Thoracic aorta (tissue), 2 donors: ENCODE data around the gene ZP1. TPM values are rescaled to one million over a fixed set of nuclear protein-coding genes. Genes with fewer than 3 reads are reported as not detected.

Source experiments
- ATAC-seq: fragments of 150-250 bp; one replicate; pipeline ENCODE4 v1.8.0; 2017; ENCODE audit warnings: low read depth; ENCODE audit not compliant: insufficient number of reproducible peaks, low FRiP score
- DNase-seq: peaks from one replicate; pipeline ENCODE4 v3.0.0-alpha.2; 2020; ENCODE audit warnings: low spot score
- H3K27ac ChIP-seq, 2 donors: fragments of 200-600 bp; sonication (generic); 1 replicate in 1 of 2; 2 replicates in 1 of 2; pipeline ENCODE4 v1.5.1; 2016; ENCODE audit warnings: mild to moderate bottlenecking in 2 of 2, moderate library complexity in 2 of 2
- H3K27me3 ChIP-seq: fragments of 200-600 bp; sonication (generic); replicated peaks from 2 replicates; pipeline ENCODE4 v1.6.0; 2016; ENCODE audit warnings: mild to moderate bottlenecking; ENCODE audit not compliant: insufficient read depth
- H3K36me3 ChIP-seq: fragments of 200-600 bp; sonication (generic); one replicate; pipeline ENCODE4 v1.5.1; 2016
- H3K4me1 ChIP-seq, 2 donors: fragments of 200-600 bp; sonication (generic); 1 replicate in 1 of 2; 2 replicates in 1 of 2; pipeline versions ENCODE4 v1.5.1 to v1.6.0; 2016; ENCODE audit warnings: low read depth in 2 of 2, mild to moderate bottlenecking in 1 of 2; ENCODE audit not compliant: control insufficient read depth in 1 of 2
- H3K4me3 ChIP-seq: fragments of 200-600 bp; sonication (generic); 2 replicates; pipeline ENCODE4 v1.5.1; 2016; ENCODE audit warnings: mild to moderate bottlenecking
- H3K9me3 ChIP-seq: fragments of 200-600 bp; sonication (generic); 2 replicates; pipeline ENCODE4 v1.5.1; 2016
- CTCF ChIP-seq: fragments of 200-600 bp; sonication (generic); IDR thresholded peaks from one replicate; pipeline ENCODE4 v1.5.1; 2019; ENCODE audit warnings: antibody characterized with exemption
- total RNA-seq, 2 donors: library from RNA; depleted of rRNA; stranded (reverse); fragments of >200 nt; gene quantifications; one replicate each; pipeline versions ENCODE4 v1.1.0 to v1.2.3, GENCODE V29; 2016

ZP1 gene
- total RNA-seq, 2 donors from 2014 or later: not detected

- Histone ChIP-seq H3K4me3 (no peak overlapping the region), H3K4me1 (peaks cover 8 to 44% of the 10 kb centered on the region in 2 donors), H3K9me3 (no peaks in the 10 kb centered on the region), H3K36me3 (peaks cover 30% of the 10 kb centered on the region), H3K27ac (no peak overlapping the region), H3K27me3 (no peaks in the 10 kb centered on the region)
- ATAC-seq (no peak), DNase-seq (no peak)
- no peak for TF ChIP-seq CTCF
Observed at GRCh38 chr11:60918939-60919265, 51.6 kb downstream of the ZP1 start.

- Histone ChIP-seq H3K36me3 (peaks cover 30% of the 10 kb centered on the region), H3K4me3 (no peak overlapping the region), H3K27ac (no peak overlapping the region), H3K27me3 (no peaks in the 10 kb centered on the region), H3K4me1 (peaks cover 10 to 47% of the 10 kb centered on the region in 2 donors), H3K9me3 (no peaks in the 10 kb centered on the region)
- ATAC-seq (no peak), DNase-seq (no peak)
- no peak for TF ChIP-seq CTCF
Observed at GRCh38 chr11:60919320-60919719, 52.0 kb downstream of the ZP1 start.

- ATAC-seq (no peak), DNase-seq (no peak)
- H3K4me1 ChIP-seq: peaks cover 13 to 53% of the 10 kb centered on the region in 2 donors
- peaks cover 30% of the 10 kb centered on the region for H3K36me3 ChIP-seq
- no peak for TF ChIP-seq CTCF
- no peaks in the 10 kb centered on the region for H3K27me3 ChIP-seq
- H3K4me3 ChIP-seq: no peak overlapping the region
- no peaks in the 10 kb centered on the region for H3K9me3 ChIP-seq
- no peak overlapping the region for H3K27ac ChIP-seq
Observed at GRCh38 chr11:60919956-60920355, 52.6 kb downstream of the ZP1 start.

- TF ChIP-seq CTCF: no peak
- Histone ChIP-seq H3K36me3 (peaks cover 30% of the 10 kb centered on the region), H3K27me3 (no peaks in the 10 kb centered on the region), H3K9me3 (no peaks in the 10 kb centered on the region), H3K27ac (no peak overlapping the region), H3K4me1 (peaks cover 9 to 51% of the 10 kb centered on the region in 2 donors), H3K4me3 (no peak overlapping the region)
- ATAC-seq (no peak), DNase-seq (no peak)
Observed at GRCh38 chr11:60921259-60921658, 53.9 kb downstream of the ZP1 start.

GRCh38 chr11:60921777-60922335 is 54.5 kb downstream of the ZP1 start:
- Histone ChIP-seq H3K4me1 (peaks cover 9 to 45% of the 10 kb centered on the region in 2 donors), H3K9me3 (no peaks in the 10 kb centered on the region), H3K27ac (no peak overlapping the region), H3K4me3 (no peak overlapping the region), H3K36me3 (peaks cover 30% of the 10 kb centered on the region), H3K27me3 (no peaks in the 10 kb centered on the region)
- TF ChIP-seq CTCF: no peak
- no peak for ATAC-seq
- DNase-seq: no peak
